NCI-H146 (cell line): ENCODE measurements around the gene TMEM30B.
"Not testable (repeated sequence)": the region's sequence is repeated elsewhere in the genome, so short reads cannot be mapped to it uniquely, and the experiment has no call there.

Experiments
- DNase-seq: peaks from one replicate; lab custom pipeline; 2025; lab: John Stamatoyannopoulos, UW

Gene TMEM30B

DNA sequence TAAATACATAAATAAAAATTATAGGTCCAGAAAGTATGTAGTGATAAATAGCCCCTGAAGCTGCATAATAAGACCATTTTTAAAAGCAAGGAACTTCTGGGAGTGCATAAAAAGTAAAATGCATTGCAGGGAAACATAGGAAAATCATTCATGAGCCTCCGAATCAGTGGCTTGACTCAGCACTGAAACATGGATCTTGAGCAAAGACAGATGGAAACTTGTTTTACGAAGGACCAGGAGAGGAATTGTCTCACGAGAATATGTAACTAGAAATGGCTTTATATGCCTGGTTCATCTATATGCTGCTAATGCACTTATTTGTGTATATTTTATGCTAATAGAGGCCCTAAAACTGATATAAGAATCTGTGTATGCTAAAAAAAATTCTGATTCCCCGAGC is 14.7 kb downstream of the TMEM30B start:
- DNase-seq = no peak

DNA sequence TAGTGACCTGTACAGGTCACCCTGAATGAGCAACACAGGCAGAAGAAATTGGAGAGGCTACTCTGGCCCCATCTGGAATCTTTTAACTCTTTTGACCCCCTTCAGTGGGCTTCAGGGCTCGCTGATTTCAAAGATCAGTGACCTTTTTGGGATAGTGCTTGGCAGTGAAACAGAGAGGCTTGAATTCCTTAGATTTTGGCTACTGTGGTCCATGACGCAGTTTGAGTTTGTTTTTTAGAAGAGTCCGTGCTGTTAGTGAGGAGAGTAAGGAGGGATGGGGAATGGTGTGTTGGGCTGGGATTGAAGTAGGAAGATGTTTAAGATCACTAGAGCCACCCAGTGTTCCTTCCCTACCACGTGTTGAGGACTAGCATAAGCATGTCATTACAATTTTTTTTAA is 16.5 kb downstream of the TMEM30B start:
- DNase-seq = no peak

DNA sequence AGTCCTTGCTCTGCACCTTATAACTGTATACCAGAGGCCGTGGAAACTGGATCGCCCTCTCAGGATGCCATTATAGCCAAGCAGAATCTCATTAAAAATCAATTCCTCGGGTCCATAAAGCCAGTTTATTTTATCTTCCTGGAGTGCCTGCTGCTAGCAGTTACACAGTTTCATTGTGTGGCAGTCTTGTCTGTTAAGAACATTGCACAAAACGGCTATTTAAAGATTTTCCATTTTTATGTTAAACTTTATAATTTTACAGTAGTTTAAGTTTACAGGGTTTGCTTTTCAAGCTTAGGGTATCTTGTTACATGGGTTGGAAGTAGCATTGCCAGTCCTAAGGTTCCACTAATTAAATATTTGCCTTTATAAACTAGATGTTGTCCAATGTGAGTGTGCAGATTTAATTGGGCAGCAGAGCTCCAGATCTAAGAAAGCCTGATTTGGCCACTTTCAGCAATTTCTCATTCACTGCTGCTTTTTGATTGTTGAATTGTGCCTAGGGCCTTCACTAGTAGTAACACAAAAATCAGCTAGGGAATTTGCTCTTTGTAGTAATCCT is 17.0 kb downstream of the TMEM30B start:
- no peak for DNase-seq

GRCh38 chr14:61262082-61262481 is 19.1 kb downstream of the TMEM30B start:
- DNase-seq = no peak

DNA sequence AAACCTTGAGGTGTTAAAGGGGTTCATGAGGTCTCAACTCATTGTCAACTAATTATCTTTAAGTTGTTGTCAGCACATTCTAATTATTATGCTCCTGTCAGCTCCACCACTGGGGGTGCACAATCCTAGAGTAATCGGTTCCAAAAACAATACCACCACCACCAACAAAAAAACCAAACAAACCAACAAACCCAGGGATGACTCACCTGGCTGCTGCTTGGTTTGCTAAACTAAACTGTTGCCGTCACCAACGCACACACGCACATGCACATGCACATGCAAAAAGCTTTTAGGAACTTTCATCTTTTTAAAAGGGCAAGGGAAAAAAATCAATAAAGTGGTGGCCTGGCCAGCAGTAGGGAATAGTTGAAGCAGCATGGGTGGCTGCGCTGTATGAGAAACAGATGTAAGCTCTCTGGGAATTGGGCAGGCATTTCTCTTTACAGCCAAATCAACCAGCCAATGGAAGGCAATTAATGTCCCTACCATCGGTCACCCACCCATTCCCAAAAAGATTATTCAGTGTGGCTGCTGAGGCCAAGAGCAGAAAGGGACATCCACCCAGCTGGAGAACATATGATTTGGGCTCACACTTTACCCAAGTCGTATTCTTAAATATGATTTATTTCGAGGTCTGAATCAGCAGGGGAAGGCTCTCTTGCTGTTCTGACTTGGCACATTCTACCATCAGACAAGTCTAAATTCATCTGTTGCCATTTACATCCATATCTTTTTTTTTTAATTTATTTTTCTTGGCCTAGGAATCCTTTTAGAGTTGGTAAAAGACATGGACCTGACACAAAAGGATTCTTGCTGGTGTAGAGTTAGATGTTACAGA is 20.0 kb downstream of the TMEM30B start:
- DNase-seq = peak; percentile 36

DNA sequence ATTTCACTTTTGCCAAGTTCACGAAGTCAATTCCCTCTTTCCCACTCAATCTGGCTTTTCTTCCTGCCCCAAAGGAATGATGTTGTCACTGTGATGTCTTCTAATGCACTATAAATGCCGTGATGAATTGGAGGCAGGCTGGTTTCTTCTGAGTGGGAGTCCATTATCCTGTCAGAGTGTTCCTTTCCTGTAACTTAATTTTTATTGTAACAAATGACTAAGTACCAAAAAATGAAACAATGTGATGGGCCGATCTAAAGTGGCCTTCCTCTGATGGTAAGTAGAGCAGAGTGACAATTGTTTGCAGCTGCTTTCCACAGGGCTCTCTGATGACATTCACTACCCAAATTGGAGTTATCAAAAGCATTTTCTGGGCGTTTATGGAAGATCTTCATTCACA is 22.2 kb downstream of the TMEM30B start:
- DNase-seq = no peak

- no peak for DNase-seq
These were observed 23.6 kb downstream of the TMEM30B start for GRCh38 chr14:61257469-61258057.

DNA sequence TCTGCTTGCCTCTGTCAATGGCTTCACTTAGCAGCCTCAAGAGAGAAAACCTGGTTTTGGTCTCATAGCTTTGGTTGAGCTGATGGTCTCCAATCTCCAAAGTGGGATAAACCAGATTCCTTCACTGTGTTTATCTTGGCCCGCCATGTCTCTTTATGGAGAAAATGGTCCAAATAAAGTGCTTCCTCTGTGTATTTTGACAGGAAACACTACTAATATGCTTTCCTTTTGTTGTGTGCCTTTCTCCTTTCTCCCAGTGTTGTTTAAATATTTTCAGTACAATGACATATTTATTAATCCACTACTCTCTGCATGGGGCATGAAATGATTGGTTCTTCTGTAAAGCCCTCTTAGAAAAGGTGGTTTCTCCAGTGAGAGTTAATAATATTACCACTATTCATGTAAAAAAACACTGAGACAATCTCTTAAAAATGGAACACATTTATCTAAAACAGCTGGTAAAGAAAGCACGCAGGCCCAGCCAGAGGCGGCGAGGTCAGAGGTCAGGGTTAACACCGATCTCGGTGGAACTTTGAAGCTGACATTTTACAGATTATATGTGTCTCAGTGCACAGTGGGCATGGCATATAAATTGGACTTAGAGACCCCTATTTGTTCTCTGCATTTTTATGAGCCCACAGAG is 24.2 kb downstream of the TMEM30B start:
- no peak for DNase-seq

GRCh38 chr14:61255968-61256367 is 25.2 kb downstream of the TMEM30B start:
- DNase-seq = no peak

GRCh38 chr14:61254808-61255526 is 26.2 kb downstream of the TMEM30B start:
- DNase-seq = no peak

GRCh38 chr14:61253064-61253738 is 27.9 kb downstream of the TMEM30B start:
- DNase-seq = no peak

- peak; percentile 76 for DNase-seq
These were observed 28.6 kb downstream of the TMEM30B start for GRCh38 chr14:61252369-61253063.

DNA sequence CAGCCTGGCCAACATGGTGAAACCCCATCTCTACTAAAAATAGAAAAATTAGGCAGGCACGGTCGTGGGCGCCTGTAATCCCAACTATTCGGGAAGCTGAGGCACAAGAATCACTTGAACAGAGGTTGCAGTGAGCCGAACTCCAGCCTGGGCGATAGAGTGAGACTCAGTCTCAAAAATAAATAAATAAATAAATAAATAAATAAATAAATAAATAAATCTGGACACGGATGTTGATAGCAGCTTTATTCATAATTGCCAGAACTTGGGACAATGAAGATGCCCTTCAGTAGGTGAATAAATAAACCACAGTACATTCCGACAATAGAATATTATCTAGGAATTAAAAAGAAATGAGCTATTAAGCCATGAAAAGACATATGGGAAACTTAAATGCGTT is 31.1 kb downstream of the TMEM30B start:
- no peak for DNase-seq

DNA sequence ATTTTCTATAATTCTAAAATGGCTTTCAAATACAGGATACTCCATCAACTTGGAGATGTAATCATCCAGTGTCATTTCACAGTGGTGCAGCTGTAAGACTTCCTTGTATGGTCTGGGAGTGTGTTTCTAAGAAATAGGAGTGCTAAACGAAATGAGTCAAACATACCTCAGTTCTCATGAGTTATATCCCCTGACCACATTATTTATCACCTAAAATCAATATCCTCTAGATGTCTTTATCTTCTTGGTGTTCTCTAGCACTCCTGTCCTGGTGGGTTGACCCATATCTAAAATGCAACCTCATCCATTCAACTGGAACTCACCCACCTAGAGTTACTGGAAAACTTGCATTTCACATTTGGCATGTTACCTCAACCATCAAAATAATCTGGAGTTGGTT is 33.2 kb downstream of the TMEM30B start:
- DNase-seq = no peak

GRCh38 chr14:61246721-61247120 is 34.4 kb downstream of the TMEM30B start:
- DNase-seq = no peak

- no peak for DNase-seq
These were observed 37.1 kb downstream of the TMEM30B start for GRCh38 chr14:61244009-61244408.

DNA sequence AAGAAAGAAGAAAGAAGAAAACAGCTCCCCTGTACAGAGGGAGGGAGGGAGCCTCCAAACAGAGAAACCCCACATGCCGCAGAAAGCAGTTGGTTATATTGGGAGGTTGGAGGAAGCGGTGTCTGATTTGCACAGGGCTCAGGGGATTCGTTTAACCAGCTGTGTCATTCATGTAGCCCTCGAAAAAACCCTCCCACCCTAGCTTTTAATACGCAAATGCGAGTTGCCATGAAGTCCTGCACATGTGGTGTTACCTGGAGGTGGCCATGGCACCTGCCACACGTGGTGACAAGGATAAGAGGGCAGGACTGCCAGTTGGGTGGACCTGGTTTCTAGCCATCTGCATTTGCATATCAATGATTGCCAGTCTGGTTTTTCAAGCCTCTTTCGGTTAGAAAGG is 40.9 kb downstream of the TMEM30B start:
- no peak for DNase-seq

GRCh38 chr14:61239285-61239684 is 41.9 kb downstream of the TMEM30B start:
- DNase-seq = not testable (repeated sequence)

DNA sequence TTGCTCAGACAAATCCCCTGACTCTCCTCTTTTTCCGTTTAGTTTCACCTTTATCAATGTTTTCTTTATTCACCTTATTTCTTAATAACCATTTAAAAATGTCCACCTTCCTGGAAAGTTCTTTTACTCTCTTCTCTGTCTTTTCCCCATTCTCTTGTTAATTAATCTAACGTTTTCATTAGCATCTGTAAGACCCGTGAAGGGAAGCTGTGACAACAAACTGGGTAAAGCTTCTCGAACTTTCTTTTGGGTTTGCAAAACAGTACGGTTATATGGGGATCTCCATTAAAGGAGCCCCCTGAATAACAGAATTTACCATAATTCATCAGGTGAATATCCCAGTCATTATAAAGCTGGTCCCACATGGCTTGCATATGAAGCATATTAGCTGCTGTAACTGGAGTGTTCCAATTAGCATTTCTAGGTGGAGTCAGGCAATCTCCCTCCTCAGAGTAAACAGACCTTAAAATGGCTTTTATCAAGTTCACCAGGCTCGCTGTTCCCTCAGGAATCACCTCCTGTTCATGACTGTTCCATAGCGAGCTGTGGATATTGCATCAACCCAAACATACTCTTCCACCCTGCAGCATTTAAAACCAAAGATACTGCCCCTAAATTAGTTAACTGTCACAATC is 42.4 kb downstream of the TMEM30B start:
- DNase-seq = no peak

DNA sequence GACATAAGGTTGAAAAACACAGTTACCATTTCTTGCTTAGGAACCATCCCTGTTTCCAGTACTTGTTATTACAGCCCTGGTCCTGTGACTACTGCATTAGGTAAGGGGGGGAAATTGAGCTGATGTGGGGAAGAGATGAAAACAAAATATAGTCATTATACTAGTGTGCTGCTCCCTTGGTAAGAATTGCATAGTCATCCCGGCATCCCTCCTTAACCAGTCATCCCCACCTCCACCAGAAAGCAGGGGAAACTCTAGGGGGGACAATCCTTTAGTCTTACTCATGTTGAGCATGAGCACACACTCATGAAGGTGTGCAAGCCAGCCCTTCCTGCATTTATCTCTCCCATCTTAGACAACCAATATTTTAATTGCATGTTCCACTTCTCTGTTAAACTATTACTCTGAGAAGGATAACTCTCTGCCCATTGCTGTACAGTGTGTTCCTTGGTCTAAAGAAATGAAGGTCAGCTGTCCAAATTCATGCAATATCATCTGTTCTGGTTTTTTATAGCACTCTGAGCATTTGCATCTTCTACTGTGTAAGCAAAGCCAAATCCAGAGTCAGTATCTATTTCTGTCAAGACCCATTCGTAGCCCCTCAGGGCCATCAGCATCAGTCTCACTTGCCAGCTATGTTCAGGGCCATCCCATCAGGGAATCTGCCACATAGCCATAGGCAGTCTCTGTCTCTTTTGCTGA is 46.8 kb downstream of the TMEM30B start:
- no peak for DNase-seq
